ENCODE results near the gene COASY. TPM values are rescaled to one million over a fixed set of nuclear protein-coding genes. Genes with fewer than 3 reads are reported as not detected.

COASY gene
- total RNA-seq, 1 experiment from 2014 or later = 71.5 TPM

DNA sequence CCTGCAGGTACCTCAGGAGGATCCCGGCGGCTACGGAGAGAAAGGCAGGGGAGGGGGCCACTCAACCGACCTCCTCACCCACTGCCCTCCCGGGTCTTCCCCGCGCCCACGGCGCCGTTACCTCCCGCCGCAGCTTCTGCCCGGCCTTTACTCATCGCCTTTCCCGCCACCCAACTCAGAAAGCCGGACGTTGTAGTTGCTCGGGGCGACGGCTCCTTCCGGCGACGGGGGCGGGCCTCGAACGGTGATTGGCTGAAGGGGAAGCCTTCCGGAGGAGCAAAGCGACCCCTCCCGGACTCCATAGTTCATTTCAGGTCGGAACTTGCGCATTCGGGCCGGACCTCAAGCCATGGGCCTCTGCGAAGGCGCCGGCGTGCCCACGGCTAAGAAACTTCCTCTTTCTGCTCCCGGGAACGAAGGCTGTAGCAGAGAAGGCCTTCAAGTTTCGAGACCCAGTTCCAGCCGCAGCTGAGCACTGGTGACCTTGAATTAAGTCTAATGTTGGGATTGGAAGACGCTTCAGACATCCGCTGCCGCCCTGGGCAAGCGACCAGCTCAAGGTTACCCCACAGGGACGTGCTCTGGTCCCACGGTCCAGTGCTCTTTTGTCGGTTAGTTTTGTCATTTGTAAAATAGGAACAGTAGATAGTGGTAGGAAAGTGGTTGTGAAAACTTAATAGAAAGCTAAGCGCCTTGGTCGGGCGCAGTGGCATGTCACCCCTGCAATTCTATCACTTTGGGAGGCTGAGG lies 15.8 kb downstream of the COASY start, which contains the start of gene PSMC3IP:
PSMC3IP (minus strand) TSS at position 198 of the 750 bp plus-strand sequence; CDS start at position 155, 43 bp downstream.
- H3K4me1 ChIP-seq (ENCODE audit: insufficient read depth, low read length, poor library complexity, severe bottlenecking) = peaks cover 5% of the 10 kb centered on the region
- CTCF ChIA-PET = interaction anchor here (0.6 to 2.5 kb wide), 6 partner anchors 10 to 186 kb away, joined by 3 to 15 read pairs (median 7); partner anchors contain the start of genes CNTNAP1 and TUBG2
- intact Hi-C loops (cut with micrococcal nuclease; ENCODE audit: unreplicated experiment) = loop anchor here (5.0 kb wide), 2 partner anchors 100 to 185 kb away; partner anchors contain the start of genes PLEKHH3 and RAMP2
- H3K27ac ChIP-seq (ENCODE audit: low read depth, low read length, poor library complexity, severe bottlenecking) = peak within 1 kb of the TSS; percentile 85
- H3K36me3 ChIP-seq (ENCODE audit: insufficient read depth, low read length, poor library complexity, severe bottlenecking) = peaks cover 17% of the 10 kb centered on the region
- POLR2A ChIA-PET (ENCODE audit: low non-redundant PET) = interaction anchor here (0.6 kb wide), 1 partner anchor 247 kb away, joined by 3 read pairs; no protein-coding TSS in a partner anchor
- TF ChIP-seq CTCF (conservative IDR thresholded peaks at IDR 0.05; ENCODE audit: low read depth, low read length) (peak; percentile 48), EZH2 (IDR thresholded peaks at IDR 0.05; ENCODE audit: borderline replicate concordance, low read depth, low read length, poor library complexity, severe bottlenecking) (no peak)
- H3K27me3 ChIP-seq (replicated peaks; ENCODE audit: insufficient read depth, low read depth, low read length, poor library complexity) = no peaks in the 10 kb centered on the region
- peak; percentile 91 for DNase-seq (ENCODE audit: low spot score)
- H3K4me3 ChIP-seq (ENCODE audit: low read depth, low read length, poor library complexity, severe bottlenecking) = peak within 1 kb of the TSS; percentile 88
- BruUV-seq (replicated peaks) = TSS peak; percentile 80
- no peaks in the 10 kb centered on the region for H3K9me3 ChIP-seq (ENCODE audit: low read depth, low read length, poor library complexity, severe bottlenecking)

DNA sequence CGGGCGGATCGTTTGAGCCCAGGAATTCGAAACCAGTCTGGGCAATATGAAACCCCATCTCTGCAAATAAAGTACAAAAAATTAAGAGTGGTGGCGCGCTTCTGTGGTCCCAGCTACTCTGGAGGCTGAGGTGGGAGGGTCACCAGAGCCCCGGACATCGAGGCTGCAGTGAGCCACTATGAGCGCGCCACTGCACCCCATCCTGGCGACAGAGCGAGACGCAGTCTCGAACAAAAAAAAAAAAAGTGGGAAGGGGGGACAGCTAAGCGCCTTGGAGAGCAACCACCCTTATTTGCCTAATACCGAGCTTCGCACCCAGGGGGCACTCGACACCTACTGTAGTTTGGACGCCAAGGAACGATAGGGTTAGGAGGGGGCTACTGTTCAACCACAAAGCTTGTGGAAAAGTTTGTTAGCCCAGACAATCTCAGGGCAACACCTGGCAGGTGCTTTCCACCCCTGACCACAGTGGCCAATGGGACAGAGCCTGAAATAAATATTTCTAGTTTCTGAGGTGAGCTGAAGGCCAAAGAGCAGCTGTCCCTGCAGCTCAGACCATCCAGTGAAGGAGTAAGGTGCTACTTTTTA lies 16.4 kb downstream of the COASY start:
- POLR2A ChIA-PET (ENCODE audit: low non-redundant PET) = interaction anchor here (0.6 kb wide), 1 partner anchor 247 kb away, joined by 3 read pairs; no protein-coding TSS in a partner anchor

More for the DNA sequence above, 16.4 kb downstream of the COASY start:
- peak overlapping the region; percentile 85 for H3K27ac ChIP-seq (ENCODE audit: low read depth, low read length, poor library complexity, severe bottlenecking)
- H3K27me3 ChIP-seq (replicated peaks; ENCODE audit: insufficient read depth, low read depth, low read length, poor library complexity) = no peaks in the 10 kb centered on the region
- CTCF ChIA-PET = interaction anchor here (0.6 to 2.5 kb wide), 8 partner anchors 11 to 434 kb away, joined by 3 to 15 read pairs (median 5); partner anchors contain the start of genes CNTNAP1 and TUBG2
- peak; percentile 82 for DNase-seq (ENCODE audit: low spot score)
- peaks cover under 1% of the 10 kb centered on the region for H3K4me1 ChIP-seq (ENCODE audit: insufficient read depth, low read length, poor library complexity, severe bottlenecking)
- H3K9me3 ChIP-seq (ENCODE audit: low read depth, low read length, poor library complexity, severe bottlenecking) = no peaks in the 10 kb centered on the region
- BruUV-seq (replicated peaks) = no TSS peak
- intact Hi-C loops (cut with micrococcal nuclease; ENCODE audit: unreplicated experiment) = loop anchor here (5.0 kb wide), 2 partner anchors 99 to 184 kb away; partner anchors contain the start of genes PLEKHH3 and RAMP2
- TF ChIP-seq CTCF (conservative IDR thresholded peaks at IDR 0.05; ENCODE audit: low read depth, low read length) = peak; percentile 64
- TF ChIP-seq EZH2 (IDR thresholded peaks at IDR 0.05; ENCODE audit: borderline replicate concordance, low read depth, low read length, poor library complexity, severe bottlenecking) = no peak
- peak overlapping the region; percentile 88 for H3K4me3 ChIP-seq (ENCODE audit: low read depth, low read length, poor library complexity, severe bottlenecking)
- peaks cover 12% of the 10 kb centered on the region for H3K36me3 ChIP-seq (ENCODE audit: insufficient read depth, low read length, poor library complexity, severe bottlenecking)
